Activated CD4-positive, CD25-positive, alpha-beta regulatory T cell treated with anti-CD3 and anti-CD28 coated beads, Interleukin-2, amount 50 U/mL, for 16 hours (primary cell): ENCODE data around the gene PCDHGA4.
"Not testable (repeated sequence)": the region's sequence is repeated elsewhere in the genome, so short reads cannot be mapped to it uniquely, and the experiment has no call there.

ENCODE experiments used
- DNase-seq: peaks from one replicate; pipeline ENCODE4 v3.0.0-alpha.2; 2020; ENCODE audit warnings: low read depth, low spot score

PCDHGA4 gene

DNA sequence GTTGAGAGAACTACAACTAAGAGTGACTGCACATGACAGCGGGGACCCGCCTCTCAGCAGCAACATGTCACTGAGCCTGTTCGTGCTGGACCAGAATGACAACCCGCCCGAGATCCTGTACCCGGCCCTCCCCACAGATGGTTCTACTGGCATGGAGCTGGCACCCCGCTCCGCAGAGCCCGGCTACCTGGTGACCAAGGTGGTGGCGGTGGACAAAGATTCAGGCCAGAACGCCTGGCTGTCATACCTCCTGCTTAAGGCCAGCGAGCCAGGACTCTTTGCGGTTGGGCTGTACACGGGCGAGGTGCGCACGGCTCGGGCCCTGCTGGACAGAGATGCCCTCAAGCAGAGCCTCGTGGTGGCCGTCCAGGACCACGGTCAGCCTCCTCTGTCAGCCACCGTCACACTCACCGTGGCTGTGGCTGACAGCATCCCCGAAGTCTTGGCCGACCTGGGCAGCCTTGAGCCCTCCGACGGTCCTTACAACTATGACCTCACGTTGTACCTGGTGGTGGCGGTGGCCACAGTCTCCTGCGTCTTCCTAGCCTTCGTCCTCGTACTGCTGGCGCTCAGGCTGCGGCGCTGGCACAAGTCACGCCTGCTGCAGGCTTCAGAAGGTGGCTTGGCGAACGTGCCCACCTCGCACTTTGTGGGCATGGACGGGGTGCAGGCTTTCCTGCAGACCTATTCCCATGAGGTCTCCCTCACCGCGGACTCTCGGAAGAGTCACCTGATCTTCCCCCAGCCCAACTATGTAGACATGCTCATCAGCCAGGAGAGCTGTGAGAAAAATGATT lies 29.8 kb downstream of the PCDHGA4 start:
- no peak for DNase-seq

DNA sequence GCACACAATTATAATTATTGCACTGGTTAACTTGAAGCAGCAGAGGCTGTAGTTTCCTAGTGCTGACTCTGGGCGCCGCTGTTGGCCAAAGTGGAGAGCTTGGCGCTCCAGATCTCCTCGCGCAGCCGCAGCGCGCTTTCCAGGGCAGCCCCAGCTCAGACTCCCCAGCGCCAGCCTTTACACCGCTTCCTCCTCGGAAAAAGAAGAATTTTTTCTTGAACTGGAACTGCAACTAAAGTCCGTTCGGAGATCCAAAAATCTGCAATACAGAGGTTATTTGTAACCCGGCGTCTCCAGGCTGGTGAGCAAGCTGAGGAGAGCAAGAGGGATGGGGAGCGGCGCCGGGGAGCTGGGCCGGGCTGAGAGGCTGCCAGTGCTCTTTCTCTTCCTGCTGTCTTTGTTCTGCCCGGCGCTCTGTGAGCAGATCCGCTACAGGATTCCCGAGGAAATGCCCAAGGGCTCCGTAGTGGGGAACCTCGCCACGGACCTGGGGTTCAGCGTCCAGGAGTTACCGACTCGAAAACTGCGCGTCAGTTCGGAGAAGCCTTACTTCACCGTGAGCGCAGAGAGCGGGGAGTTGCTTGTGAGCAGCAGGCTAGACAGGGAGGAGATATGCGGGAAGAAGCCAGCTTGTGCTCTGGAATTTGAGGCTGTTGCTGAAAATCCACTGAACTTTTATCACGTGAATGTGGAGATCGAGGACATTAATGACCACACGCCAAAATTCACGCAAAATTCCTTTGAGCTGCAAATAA lies 32.9 kb downstream of the PCDHGA4 start, which contains the start of gene PCDHGB4:
PCDHGB4 (plus strand) TSS at position 142 of the 755 bp plus-strand sequence; CDS start at position 329, 187 bp downstream.
- DNase-seq, result not testable (repeated sequence)

DNA sequence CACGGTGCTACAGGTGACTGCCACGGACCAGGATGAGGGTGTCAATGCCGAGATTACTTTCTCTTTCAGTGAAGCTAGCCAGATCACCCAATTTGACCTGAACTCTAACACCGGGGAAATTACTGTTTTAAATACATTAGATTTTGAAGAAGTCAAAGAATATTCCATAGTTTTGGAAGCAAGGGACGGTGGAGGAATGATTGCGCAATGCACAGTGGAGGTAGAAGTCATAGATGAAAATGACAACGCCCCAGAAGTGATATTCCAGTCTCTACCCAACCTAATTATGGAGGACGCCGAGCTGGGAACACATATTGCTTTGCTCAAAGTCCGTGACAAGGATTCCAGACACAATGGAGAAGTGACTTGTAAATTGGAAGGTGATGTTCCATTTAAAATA lies 33.8 kb downstream of the PCDHGA4 start:
- no peak for DNase-seq

DNA sequence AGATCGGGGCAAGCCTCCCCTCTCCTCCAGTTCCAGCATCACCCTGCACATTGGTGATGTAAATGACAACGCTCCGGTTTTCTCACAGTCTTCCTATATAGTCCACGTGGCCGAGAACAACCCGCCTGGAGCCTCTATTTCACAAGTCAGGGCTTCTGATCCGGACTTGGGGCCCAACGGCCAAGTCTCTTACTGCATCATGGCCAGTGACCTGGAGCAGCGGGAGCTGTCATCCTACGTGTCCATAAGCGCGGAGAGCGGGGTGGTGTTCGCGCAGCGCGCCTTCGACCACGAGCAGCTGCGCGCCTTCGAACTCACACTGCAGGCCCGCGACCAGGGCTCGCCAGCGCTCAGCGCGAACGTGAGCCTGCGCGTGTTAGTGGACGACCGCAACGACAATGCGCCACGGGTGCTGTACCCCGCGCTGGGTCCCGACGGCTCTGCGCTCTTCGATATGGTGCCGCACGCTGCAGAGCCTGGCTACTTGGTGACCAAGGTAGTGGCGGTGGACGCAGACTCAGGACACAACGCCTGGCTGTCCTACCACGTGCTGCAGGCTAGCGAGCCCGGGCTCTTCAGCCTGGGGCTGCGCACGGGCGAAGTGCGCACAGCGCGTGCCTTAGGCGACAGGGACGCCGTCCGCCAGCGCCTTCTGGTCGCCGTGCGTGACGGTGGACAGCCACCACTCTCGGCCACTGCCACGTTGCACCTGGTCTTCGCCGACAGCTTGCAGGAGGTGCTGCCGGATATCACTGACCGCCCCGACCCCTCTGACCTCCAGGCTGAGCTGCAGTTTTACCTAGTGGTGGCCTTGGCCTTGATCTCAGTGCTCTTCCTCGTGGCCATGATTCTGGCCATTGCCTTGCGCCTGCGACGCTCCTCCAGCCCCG lies 34.6 kb downstream of the PCDHGA4 start:
- no peak for DNase-seq

DNA sequence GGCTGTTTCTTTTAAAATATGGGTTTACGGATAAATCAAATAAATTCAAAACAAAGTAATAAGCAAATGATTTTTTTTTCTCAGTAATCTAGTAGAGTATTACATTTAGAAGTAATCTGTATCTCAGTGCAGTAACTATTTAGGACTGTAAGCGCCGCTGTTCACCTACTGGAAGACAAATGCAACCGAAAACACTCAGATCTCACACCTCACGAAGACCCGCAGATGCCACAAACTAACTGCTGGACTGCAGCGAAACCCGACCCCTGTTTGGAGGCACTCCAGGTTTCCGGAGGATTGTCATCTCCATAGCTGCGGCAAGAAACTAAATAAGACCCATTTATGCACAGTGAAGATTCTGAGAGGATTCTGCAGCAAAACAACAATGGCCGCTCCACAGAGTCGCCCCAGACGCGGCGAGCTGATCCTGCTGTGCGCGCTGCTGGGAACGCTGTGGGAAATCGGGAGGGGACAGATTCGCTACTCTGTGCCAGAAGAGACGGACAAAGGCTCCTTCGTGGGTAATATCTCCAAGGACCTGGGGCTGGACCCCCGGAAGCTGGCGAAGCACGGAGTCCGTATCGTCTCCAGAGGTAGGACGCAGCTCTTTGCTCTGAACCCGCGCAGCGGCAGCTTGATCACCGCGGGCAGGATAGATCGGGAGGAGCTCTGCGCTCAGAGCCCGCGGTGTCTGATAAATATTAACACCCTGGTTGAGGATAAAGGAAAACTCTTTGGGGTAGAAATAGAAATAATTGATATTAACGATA lies 37.8 kb downstream of the PCDHGA4 start, which contains the start of gene PCDHGA8:
PCDHGA8 (plus strand) TSS at position 205 of the 770 bp plus-strand sequence; CDS start at position 386, 181 bp downstream.
- DNase-seq, result no peak

DNA sequence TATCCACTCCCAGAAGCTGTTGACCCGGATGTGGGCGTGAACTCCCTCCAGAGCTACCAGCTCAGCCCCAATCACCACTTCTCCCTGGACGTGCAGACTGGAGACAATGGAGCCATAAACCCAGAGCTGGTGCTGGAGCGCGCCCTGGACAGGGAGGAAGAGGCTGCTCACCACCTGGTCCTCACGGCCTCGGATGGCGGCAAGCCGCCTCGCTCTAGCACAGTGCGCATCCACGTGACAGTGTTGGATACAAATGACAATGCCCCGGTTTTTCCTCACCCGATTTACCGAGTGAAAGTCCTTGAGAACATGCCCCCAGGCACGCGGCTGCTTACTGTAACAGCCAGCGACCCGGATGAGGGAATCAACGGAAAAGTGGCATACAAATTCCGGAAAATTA lies 38.4 kb downstream of the PCDHGA4 start:
- DNase-seq, result no peak

DNA sequence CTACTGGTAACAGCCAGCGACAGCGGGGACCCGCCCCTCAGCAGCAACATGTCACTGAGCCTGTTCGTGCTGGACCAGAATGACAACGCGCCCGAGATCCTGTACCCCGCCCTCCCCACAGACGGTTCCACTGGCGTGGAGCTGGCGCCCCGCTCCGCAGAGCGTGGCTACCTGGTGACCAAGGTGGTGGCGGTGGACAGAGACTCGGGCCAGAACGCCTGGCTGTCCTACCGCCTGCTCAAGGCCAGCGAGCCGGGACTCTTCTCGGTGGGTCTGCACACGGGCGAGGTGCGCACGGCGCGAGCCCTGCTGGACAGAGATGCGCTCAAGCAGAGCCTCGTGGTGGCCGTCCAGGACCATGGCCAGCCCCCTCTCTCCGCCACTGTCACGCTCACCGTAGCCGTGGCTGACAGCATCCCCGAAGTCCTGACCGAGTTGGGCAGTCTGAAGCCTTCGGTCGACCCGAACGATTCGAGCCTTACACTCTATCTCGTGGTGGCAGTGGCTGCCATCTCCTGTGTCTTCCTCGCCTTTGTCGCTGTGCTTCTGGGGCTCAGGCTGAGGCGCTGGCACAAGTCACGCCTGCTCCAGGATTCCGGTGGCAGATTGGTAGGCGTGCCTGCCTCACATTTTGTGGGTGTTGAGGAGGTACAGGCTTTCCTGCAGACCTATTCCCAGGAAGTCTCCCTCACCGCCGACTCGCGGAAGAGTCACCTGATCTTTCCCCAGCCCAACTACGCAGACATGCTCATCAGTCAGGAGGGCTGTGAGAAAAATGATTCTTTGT lies 39.8 kb downstream of the PCDHGA4 start:
- not testable (repeated sequence) for DNase-seq

DNA sequence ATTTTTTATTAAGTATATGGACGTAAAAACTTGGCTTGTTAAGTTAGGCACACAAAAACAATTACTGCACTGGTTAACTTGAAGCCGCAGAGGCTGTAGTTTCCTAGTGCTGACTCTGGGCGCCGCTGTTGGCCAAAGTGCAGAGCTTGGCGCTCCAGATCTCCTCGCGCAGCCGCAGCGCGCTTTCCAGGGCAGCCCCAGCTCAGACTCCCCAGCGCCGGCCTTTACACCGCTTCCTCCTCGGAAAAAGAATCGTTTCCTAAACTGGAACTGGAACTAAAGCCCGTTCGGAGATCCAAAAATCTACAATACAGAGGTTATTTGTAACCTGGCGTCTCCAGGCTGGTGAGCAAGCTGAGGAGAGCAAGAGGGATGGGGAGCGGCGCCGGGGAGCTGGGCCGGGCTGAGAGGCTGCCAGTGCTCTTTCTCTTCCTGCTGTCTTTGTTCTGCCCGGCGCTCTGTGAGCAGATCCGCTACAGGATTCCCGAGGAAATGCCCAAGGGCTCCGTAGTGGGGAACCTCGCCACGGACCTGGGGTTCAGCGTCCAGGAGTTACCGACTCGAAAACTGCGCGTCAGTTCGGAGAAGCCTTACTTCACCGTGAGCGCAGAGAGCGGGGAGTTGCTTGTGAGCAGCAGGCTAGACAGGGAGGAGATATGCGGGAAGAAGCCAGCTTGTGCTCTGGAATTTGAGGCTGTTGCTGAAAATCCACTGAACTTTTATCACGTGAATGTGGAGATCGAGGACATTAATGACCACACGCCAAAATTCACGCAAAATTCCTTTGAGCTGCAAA lies 43.1 kb downstream of the PCDHGA4 start, which contains the start of gene PCDHGB5:
PCDHGB5 (plus strand) TSS at position 192 of the 796 bp plus-strand sequence; CDS start at position 373, 181 bp downstream.
- DNase-seq, result not testable (repeated sequence)

DNA sequence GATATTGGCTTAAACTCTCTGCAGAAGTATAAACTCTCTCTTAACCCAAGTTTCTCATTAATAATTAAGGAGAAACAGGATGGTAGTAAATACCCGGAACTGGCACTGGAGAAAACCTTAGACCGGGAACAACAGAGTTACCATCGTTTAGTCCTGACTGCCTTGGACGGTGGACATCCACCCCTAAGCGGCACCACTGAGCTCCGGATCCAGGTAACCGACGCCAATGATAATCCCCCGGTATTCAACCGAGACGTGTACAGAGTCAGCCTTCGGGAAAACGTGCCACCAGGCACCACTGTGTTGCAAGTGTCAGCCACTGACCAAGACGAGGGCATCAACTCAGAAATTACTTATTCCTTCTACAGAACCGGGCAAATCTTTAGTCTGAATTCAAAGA lies 43.8 kb downstream of the PCDHGA4 start:
- DNase-seq, result no peak

DNA sequence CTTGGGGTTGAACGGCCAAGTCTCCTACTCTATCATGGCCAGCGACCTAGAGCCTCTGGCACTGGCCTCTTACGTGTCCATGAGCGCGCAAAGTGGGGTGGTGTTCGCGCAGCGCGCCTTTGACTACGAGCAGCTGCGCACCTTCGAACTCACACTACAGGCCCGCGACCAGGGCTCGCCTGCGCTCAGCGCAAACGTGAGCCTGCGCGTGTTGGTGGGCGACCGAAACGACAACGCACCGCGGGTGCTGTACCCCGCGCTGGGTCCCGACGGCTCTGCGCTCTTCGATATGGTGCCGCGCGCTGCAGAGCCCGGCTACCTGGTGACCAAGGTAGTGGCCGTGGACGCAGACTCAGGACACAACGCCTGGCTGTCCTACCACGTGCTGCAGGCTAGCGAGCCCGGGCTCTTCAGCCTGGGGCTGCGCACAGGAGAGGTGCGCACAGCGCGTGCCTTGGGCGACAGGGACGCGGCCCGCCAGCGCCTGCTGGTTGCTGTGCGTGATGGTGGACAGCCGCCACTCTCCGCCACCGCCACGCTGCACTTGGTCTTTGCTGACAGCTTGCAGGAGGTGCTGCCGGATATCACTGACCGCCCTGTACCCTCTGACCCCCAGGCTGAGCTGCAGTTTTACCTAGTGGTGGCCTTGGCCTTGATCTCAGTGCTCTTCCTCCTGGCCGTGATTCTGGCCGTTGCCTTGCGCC lies 44.9 kb downstream of the PCDHGA4 start:
- no peak for DNase-seq

DNA sequence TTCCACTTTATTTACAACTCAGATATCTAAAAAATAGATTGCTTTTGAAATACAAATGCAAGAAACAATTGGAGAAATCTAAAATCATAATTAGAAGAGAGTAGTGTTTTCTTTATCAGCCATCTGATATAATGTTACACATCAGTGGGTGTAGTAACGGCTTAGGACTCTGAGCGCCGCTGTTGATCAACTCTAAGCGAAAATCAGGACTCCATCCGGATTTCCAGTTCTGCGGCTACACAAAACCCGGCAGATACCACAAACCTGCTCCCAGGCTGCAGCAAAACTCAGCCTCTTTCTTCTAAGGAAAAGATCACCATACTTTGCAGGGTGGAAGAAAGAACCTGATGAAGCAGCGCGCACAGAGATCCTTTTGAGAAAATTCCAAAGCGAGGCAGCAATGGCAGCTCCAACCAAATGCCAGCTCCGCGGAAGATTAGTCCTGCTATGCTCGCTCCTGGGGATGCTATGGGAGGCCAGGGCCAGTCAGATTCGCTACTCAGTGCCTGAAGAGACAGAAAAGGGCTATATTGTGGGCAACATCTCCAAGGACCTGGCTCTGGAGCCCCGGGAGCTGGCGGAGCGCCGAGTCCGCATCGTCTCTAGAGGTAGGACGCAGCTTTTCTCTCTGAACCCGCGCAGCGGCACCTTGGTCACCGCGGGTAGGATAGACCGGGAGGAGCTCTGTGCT lies 47.9 kb downstream of the PCDHGA4 start, which contains the start of gene PCDHGA9:
PCDHGA9 (plus strand) TSS at position 226 of the 691 bp plus-strand sequence; CDS start at position 401, 175 bp downstream.
- DNase-seq, result no peak

DNA sequence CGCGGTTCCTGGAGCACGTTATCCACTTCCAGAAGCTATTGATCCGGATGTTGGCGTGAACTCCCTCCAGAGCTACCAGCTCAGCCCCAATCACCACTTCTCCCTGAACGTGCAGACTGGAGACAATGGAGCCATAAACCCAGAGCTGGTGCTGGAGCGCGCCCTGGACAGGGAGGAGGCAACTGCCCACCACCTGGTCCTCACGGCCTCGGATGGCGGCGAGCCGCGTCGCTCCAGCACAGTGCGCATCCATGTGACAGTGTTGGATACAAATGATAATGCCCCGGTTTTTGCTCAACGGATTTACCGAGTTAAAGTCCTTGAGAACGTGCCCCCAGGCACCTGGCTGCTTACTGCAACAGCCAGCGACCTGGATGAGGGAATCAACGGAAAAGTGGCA lies 48.6 kb downstream of the PCDHGA4 start:
- DNase-seq, result no peak
